HEK293 (cell line): Measurements from ENCODE around the gene THEM4.

ENCODE experiments used
- CTCF ChIA-PET: fragments of 350-600 bp; formaldehyde crosslinking; extraction: SDS; loops from one replicate; lab custom pipeline; 2021; ENCODE audit warnings: antibody characterized with exemption; lab: Yijun Ruan, JAX
- POLR2A ChIA-PET: fragments of 300-600 bp; formaldehyde crosslinking; extraction: SDS; loops from one replicate; lab custom pipeline; 2020; ENCODE audit warnings: antibody characterized with exemption, inconsistent platforms; lab: Yijun Ruan, JAX
- H3K27ac ChIP-seq: fragments of 200-500 bp; sonication (Bioruptor generic); 2 replicates; pipeline ENCODE4 v1.5.1; 2014; ENCODE audit warnings: low read depth, low read length, control low read depth, inconsistent platforms; ENCODE audit errors: extremely low read depth
- H3K36me3 ChIP-seq, 2 experiments: fragments of 200-500 bp in 1 of 2; sonication (Bioruptor generic) in 1 of 2; 1 replicate in 1 of 2; 2 replicates in 1 of 2; pipeline ENCODE4 v1.5.1; 2014 to 2017; ENCODE audit warnings: inconsistent platforms in 2 of 2, low read length in 2 of 2; ENCODE audit not compliant: control insufficient read depth in 2 of 2, insufficient read depth in 1 of 2
- H3K4me1 ChIP-seq: fragments of 200-500 bp; sonication (Bioruptor generic); 2 replicates; pipeline ENCODE4 v1.5.1; 2014; ENCODE audit warnings: mild to moderate bottlenecking, low read length, inconsistent platforms; ENCODE audit not compliant: control insufficient read depth, insufficient read depth
- H3K4me3 ChIP-seq: 2 replicates; pipeline ENCODE4 v1.5.1; 2011; ENCODE audit warnings: low read depth, mild to moderate bottlenecking, control low read depth, low read length, moderate library complexity
- H3K9me3 ChIP-seq: fragments of 200-500 bp; sonication (Bioruptor generic); 2 replicates; pipeline ENCODE4 v1.5.1; 2014; ENCODE audit warnings: low read depth, low read length, inconsistent platforms; ENCODE audit not compliant: control insufficient read depth, insufficient read depth
- BCL11A ChIP-seq: fragments of 450-650 bp; formaldehyde crosslinking; IDR thresholded peaks from 2 replicates; pipeline ENCODE4 v1.5.1; 2016; ENCODE audit warnings: low read depth, missing biosample characterization, missing genetic modification characterization
- TCF7L2 ChIP-seq: IDR thresholded peaks from 2 replicates; pipeline ENCODE4 v1.6.1; 2011; ENCODE audit warnings: low read depth, mild to moderate bottlenecking, inconsistent platforms, low read length, moderate library complexity, borderline replicate concordance
- ZBTB44 ChIP-seq: fragments of 450-650 bp; IDR thresholded peaks from 2 replicates; pipeline ENCODE4 v1.5.1; 2018; ENCODE audit warnings: missing biosample characterization, mild to moderate bottlenecking, missing genetic modification characterization
- ZFHX2 ChIP-seq: fragments of 450-650 bp; formaldehyde crosslinking; conservative IDR thresholded peaks from 2 replicates; pipeline ENCODE4 v1.5.1; 2016; ENCODE audit warnings: missing biosample characterization, missing genetic modification characterization
- ZFP3 ChIP-seq: fragments of 450-650 bp; formaldehyde crosslinking; IDR thresholded peaks from 2 replicates; pipeline ENCODE4 v1.5.1; 2016; ENCODE audit warnings: low read depth, missing biosample characterization, missing genetic modification characterization
- ZFP37 ChIP-seq: fragments of 450-650 bp; formaldehyde crosslinking; IDR thresholded peaks from 2 replicates; pipeline ENCODE4 v1.5.1; 2016; ENCODE audit warnings: missing biosample characterization, missing genetic modification characterization
- ZNF10 ChIP-seq: fragments of 450-650 bp; formaldehyde crosslinking; IDR thresholded peaks from 2 replicates; pipeline ENCODE4 v1.5.1; 2017; ENCODE audit warnings: missing biosample characterization, missing genetic modification characterization
- ZNF132 ChIP-seq: fragments of 450-650 bp; formaldehyde crosslinking; IDR thresholded peaks from 2 replicates; pipeline ENCODE4 v1.5.1; 2017; ENCODE audit warnings: missing biosample characterization, missing genetic modification characterization, borderline replicate concordance
- ZNF184 ChIP-seq: fragments of 450-650 bp; IDR thresholded peaks from 2 replicates; pipeline ENCODE4 v1.5.1; 2018; ENCODE audit warnings: missing biosample characterization, mild to moderate bottlenecking, missing genetic modification characterization
- ZNF2 ChIP-seq: fragments of 450-650 bp; formaldehyde crosslinking; IDR thresholded peaks from 2 replicates; pipeline ENCODE4 v1.5.1; 2016; ENCODE audit warnings: missing biosample characterization, missing genetic modification characterization
- ZNF324 ChIP-seq: fragments of 450-650 bp; formaldehyde crosslinking; IDR thresholded peaks from 2 replicates; pipeline ENCODE4 v1.5.1; 2016; ENCODE audit warnings: missing biosample characterization, missing genetic modification characterization
- ZNF449 ChIP-seq: fragments of 450-650 bp; formaldehyde crosslinking; IDR thresholded peaks from 2 replicates; pipeline ENCODE4 v1.5.1; 2017; ENCODE audit warnings: missing biosample characterization, mild to moderate bottlenecking, missing genetic modification characterization, moderate library complexity
- ZNF501 ChIP-seq: fragments of 450-650 bp; formaldehyde crosslinking; IDR thresholded peaks from 2 replicates; pipeline ENCODE4 v1.5.1; 2016; ENCODE audit warnings: missing biosample characterization, missing genetic modification characterization
- ZNF513 ChIP-seq: fragments of 450-650 bp; IDR thresholded peaks from 2 replicates; pipeline ENCODE4 v1.5.1; 2018; ENCODE audit warnings: missing biosample characterization, missing genetic modification characterization
- ZNF549 ChIP-seq: fragments of 450-650 bp; IDR thresholded peaks from 2 replicates; pipeline ENCODE4 v1.5.1; 2018; ENCODE audit warnings: missing biosample characterization, missing genetic modification characterization, mild to moderate bottlenecking, inconsistent platforms, moderate library complexity
- ZNF596 ChIP-seq: fragments of 450-650 bp; IDR thresholded peaks from 2 replicates; pipeline ENCODE4 v1.5.0; 2018; ENCODE audit warnings: missing biosample characterization, mild to moderate bottlenecking, missing genetic modification characterization, moderate library complexity
- ZNF626 ChIP-seq: fragments of 450-650 bp; sonication (Bioruptor Pico); formaldehyde crosslinking; IDR thresholded peaks from 2 replicates; pipeline ENCODE4 v1.5.1; 2018; ENCODE audit warnings: missing biosample characterization, missing genetic modification characterization, inconsistent platforms
- ZNF629 ChIP-seq: fragments of 450-650 bp; formaldehyde crosslinking; IDR thresholded peaks from 2 replicates; pipeline ENCODE4 v1.5.1; 2017; ENCODE audit warnings: missing biosample characterization, missing genetic modification characterization
- ZNF658 ChIP-seq: fragments of 450-650 bp; formaldehyde crosslinking; IDR thresholded peaks from 2 replicates; pipeline ENCODE4; 2016; ENCODE audit warnings: missing biosample characterization, missing genetic modification characterization
- ZNF677 ChIP-seq: fragments of 450-650 bp; IDR thresholded peaks from 2 replicates; pipeline ENCODE4 v1.5.0; 2018; ENCODE audit warnings: missing biosample characterization, mild to moderate bottlenecking, missing genetic modification characterization, moderate library complexity
- ZNF692 ChIP-seq: fragments of 450-650 bp; formaldehyde crosslinking; IDR thresholded peaks from 2 replicates; pipeline ENCODE4 v1.5.1; 2016; ENCODE audit warnings: missing biosample characterization, missing genetic modification characterization
- ZNF704 ChIP-seq: fragments of 450-650 bp; formaldehyde crosslinking; IDR thresholded peaks from 2 replicates; pipeline ENCODE4 v1.5.1; 2016; ENCODE audit warnings: missing biosample characterization, missing genetic modification characterization
- ZNF707 ChIP-seq: fragments of 450-650 bp; formaldehyde crosslinking; IDR thresholded peaks from 2 replicates; pipeline ENCODE4 v1.5.1; 2016; ENCODE audit warnings: missing biosample characterization, missing genetic modification characterization
- ZNF843 ChIP-seq: fragments of 450-650 bp; formaldehyde crosslinking; IDR thresholded peaks from 2 replicates; pipeline ENCODE4 v1.5.1; 2016; ENCODE audit warnings: missing biosample characterization, missing genetic modification characterization
- ZSCAN16 ChIP-seq: fragments of 450-650 bp; formaldehyde crosslinking; IDR thresholded peaks from 2 replicates; pipeline ENCODE4 v1.5.1; 2016; ENCODE audit warnings: missing biosample characterization, missing genetic modification characterization
- ZXDB ChIP-seq: fragments of 450-650 bp; formaldehyde crosslinking; IDR thresholded peaks from 2 replicates; pipeline ENCODE4 v1.5.1; 2016; ENCODE audit warnings: missing biosample characterization, missing genetic modification characterization

The THEM4 gene

GRCh38 chr1:151858886-151859665, 50.2 kb downstream of the THEM4 start:
- no peaks in the 10 kb centered on the region for H3K4me1 ChIP-seq
- CTCF ChIA-PET, result interaction anchor here (0.6 to 1.7 kb wide), 5 partner anchors 29 to 326 kb away, joined by 3 to 6 read pairs (median 4); partner anchors contain the start of gene THEM4
- TF ChIP-seq BCL11A (tag by site-specific recombination), result no peak
- TF ChIP-seq ZNF704 (tag by site-specific recombination), result no peak
- TF ChIP-seq ZNF626 (tag by site-specific recombination), result no peak
- no peak for TF ChIP-seq ZNF513 (tag by site-specific recombination)
- TF ChIP-seq ZNF677 (tag by site-specific recombination), result no peak
- TF ChIP-seq ZNF843 (tag by site-specific recombination), result no peak
- no peak for TF ChIP-seq ZFP3 (tag by site-specific recombination)
- TF ChIP-seq ZNF132 (tag by site-specific recombination), result no peak
- no peak for TF ChIP-seq ZNF629 (tag by site-specific recombination)
- TF ChIP-seq TCF7L2, result no peak
- TF ChIP-seq, all 188 proteins: peak for 0
- no peak overlapping the region for H3K4me3 ChIP-seq
- H3K27ac ChIP-seq, result no peak overlapping the region
- H3K9me3 ChIP-seq, result no peaks in the 10 kb centered on the region
- H3K36me3 ChIP-seq, result no peaks in the 10 kb centered on the region
- POLR2A ChIA-PET, result no interaction called here

- Histone ChIP-seq H3K27ac (no peak overlapping the region), H3K36me3 (no peaks in the 10 kb centered on the region), H3K4me3 (no peak overlapping the region), H3K9me3 (no peaks in the 10 kb centered on the region), H3K4me1 (no peaks in the 10 kb centered on the region)
- ChIA-PET POLR2A (no interaction called here), CTCF (interaction anchor here (0.5 to 1.7 kb wide), 5 partner anchors 30 to 519 kb away, joined by 3 to 6 read pairs (median 5); partner anchors contain the start of gene THEM4)
- TF ChIP-seq ZNF184 (tag by site-specific recombination), result no peak
- TF ChIP-seq ZNF658 (tag by site-specific recombination), result no peak
- no peak for TF ChIP-seq ZBTB44 (tag by site-specific recombination)
- TF ChIP-seq ZNF2 (tag by site-specific recombination), result no peak
- no peak for TF ChIP-seq ZNF324 (tag by site-specific recombination)
- TF ChIP-seq ZNF501, result no peak
- no peak for TF ChIP-seq ZSCAN16
- TF ChIP-seq ZNF692 (tag by site-specific recombination), result no peak
- no peak for TF ChIP-seq ZNF596 (tag by site-specific recombination)
- TF ChIP-seq ZNF843 (tag by site-specific recombination), result no peak
- no peak for TF ChIP-seq ZNF10
- TF ChIP-seq ZNF707, result no peak
- no peak for TF ChIP-seq ZFP37
- no peak for TF ChIP-seq ZFHX2
- no peak for TF ChIP-seq ZNF449 (tag by site-specific recombination)
- no peak for TF ChIP-seq ZNF549
- TF ChIP-seq ZXDB (tag by site-specific recombination), result no peak
These were observed 51.1 kb downstream of the THEM4 start for GRCh38 chr1:151858030-151858746.
